OCI-LY7 (cell line): Measurements from ENCODE around the gene EPHA3. TPM values are rescaled to one million over a fixed set of nuclear protein-coding genes. Genes with fewer than 3 reads are reported as not detected.

Experiments used
- BruUV-seq: library from RNA; stranded (reverse); fragments of 400-500 nt; replicated peaks from 2 replicates; lab custom pipeline; 2021; lab: Mats Ljungman, UMichigan
- CTCF ChIA-PET: fragments of 300-600 bp; sonication (Branson Sonifier 250); formaldehyde crosslinking; loops from one replicate; lab custom pipeline; 2022; ENCODE audit warnings: antibody characterized with exemption; ENCODE audit not compliant: unreplicated experiment; lab: Charles Lee
- POLR2A ChIA-PET: fragments of 300-600 bp; sonication (Branson Sonifier 250); formaldehyde crosslinking; loops from one replicate; lab custom pipeline; 2022; ENCODE audit warnings: antibody characterized with exemption; lab: Charles Lee
- DNase-seq: peaks from one replicate; pipeline ENCODE4 v3.0.0-alpha.2; 2015; ENCODE audit warnings: low spot score
- H2AFZ ChIP-seq: fragments of 200-600 bp; sonication (generic), shearing (Covaris generic); 2 replicates; pipeline ENCODE4 v1.6.1; 2014; ENCODE audit warnings: mild to moderate bottlenecking, antibody characterized with exemption, low read length, moderate library complexity
- H3K27ac ChIP-seq: fragments of 200-600 bp; sonication (generic); 2 replicates; pipeline ENCODE4 v1.5.1; 2014; ENCODE audit warnings: mixed run types, low read depth, mild to moderate bottlenecking, moderate library complexity, low read length, inconsistent platforms; ENCODE audit not compliant: poor library complexity, severe bottlenecking
- H3K36me3 ChIP-seq: fragments of 200-600 bp; sonication (generic); 2 replicates; pipeline ENCODE4 v1.6.1; 2014; ENCODE audit warnings: mild to moderate bottlenecking, antibody characterized with exemption, low read length, moderate library complexity, mixed read lengths; ENCODE audit not compliant: insufficient read depth
- H3K4me1 ChIP-seq: fragments of 200-600 bp; sonication (generic); 2 replicates; pipeline ENCODE4 v1.5.1; 2014; ENCODE audit warnings: mild to moderate bottlenecking, low read length; ENCODE audit not compliant: insufficient read depth, poor library complexity, severe bottlenecking
- H3K4me2 ChIP-seq: fragments of 200-600 bp; sonication (generic); 2 replicates; pipeline ENCODE4 v1.6.1; 2014; ENCODE audit warnings: mild to moderate bottlenecking, low read length
- H3K4me3 ChIP-seq: fragments of 200-600 bp; sonication (generic); 2 replicates; pipeline ENCODE4 v1.5.1; 2014; ENCODE audit warnings: mild to moderate bottlenecking, low read depth, low read length; ENCODE audit not compliant: poor library complexity, severe bottlenecking
- H3K79me2 ChIP-seq: fragments of 200-600 bp; sonication (generic); 2 replicates; pipeline ENCODE4 v1.6.1; 2016; ENCODE audit warnings: low read depth, mild to moderate bottlenecking, low read length, moderate library complexity, mixed read lengths; ENCODE audit not compliant: insufficient read depth
- H3K9me2 ChIP-seq: fragments of 200-600 bp; sonication (generic); 2 replicates; pipeline ENCODE4 v1.6.1; 2016; ENCODE audit warnings: mild to moderate bottlenecking, low read length, mixed read lengths; ENCODE audit not compliant: insufficient read depth
- H3K9me3 ChIP-seq: fragments of 200-600 bp; sonication (generic); 2 replicates; pipeline ENCODE4 v1.6.1; 2014; ENCODE audit warnings: mild to moderate bottlenecking, mixed run types, low read length, mixed read lengths
- H4K20me1 ChIP-seq: fragments of 200-600 bp; sonication (generic); 2 replicates; pipeline ENCODE4 v1.6.1; 2014; ENCODE audit warnings: mild to moderate bottlenecking, antibody characterized with exemption, low read length, moderate library complexity, mixed read lengths; ENCODE audit not compliant: insufficient read depth
- CTCF ChIP-seq: fragments of 200-600 bp; sonication (generic); conservative IDR thresholded peaks from 2 replicates; pipeline ENCODE4 v1.5.1; 2014; ENCODE audit warnings: mild to moderate bottlenecking, antibody characterized with exemption, low read length, moderate library complexity, mixed read lengths
- EZH2phosphoT487 ChIP-seq: fragments of 200-600 bp; sonication (generic); IDR thresholded peaks from 2 replicates; pipeline ENCODE4 v1.6.1; 2018; ENCODE audit warnings: low read depth, borderline replicate concordance, mild to moderate bottlenecking, mixed run types, antibody characterized with exemption, low read length, moderate library complexity, mixed read lengths
- intact Hi-C: fragments of 100-400 bp; cut with micrococcal nuclease; formaldehyde crosslinking; loops from one replicate; pipeline ENCODE4 v1.10.0; 2022; ENCODE audit not compliant: unreplicated experiment
- total RNA-seq, 2 experiments: library from RNA; depleted of rRNA in 1 of 2; stranded (reverse); fragments of >200 nt in 1 of 2; shearing (Covaris generic) in 1 of 2; gene quantifications; 2 replicates each; pipeline ENCODE4 v1.2.3, GENCODE V29; 2014 to 2022

The EPHA3 gene
- total RNA-seq, 2 experiments from 2014 or later: not detected

- BruUV-seq: no TSS peak
- H2AFZ ChIP-seq: no peak overlapping the region
- TF ChIP-seq CTCF (no peak), EZH2phosphoT487 (no peak)
- no peaks in the 10 kb centered on the region for H3K36me3 ChIP-seq
- ChIA-PET CTCF (no interaction called here), POLR2A (no interaction called here)
- H3K4me1 ChIP-seq: no peaks in the 10 kb centered on the region
- H3K27ac ChIP-seq: no peak overlapping the region
- DNase-seq: no peak
- no peaks in the 10 kb centered on the region for H3K79me2 ChIP-seq
- H4K20me1 ChIP-seq: no peaks in the 10 kb centered on the region
- intact Hi-C loops: no loop called here
- no peak overlapping the region for H3K4me2 ChIP-seq
- H3K9me3 ChIP-seq: no peaks in the 10 kb centered on the region
- no peaks in the 10 kb centered on the region for H3K9me2 ChIP-seq
- H3K4me3 ChIP-seq: no peak overlapping the region
These were observed 255.1 kb downstream of the EPHA3 start for GRCh38 chr3:89362496-89362895.

- Histone ChIP-seq H3K9me2 (no peaks in the 10 kb centered on the region), H4K20me1 (no peaks in the 10 kb centered on the region), H3K36me3 (no peaks in the 10 kb centered on the region), H3K4me3 (no peak overlapping the region), H2AFZ (no peak overlapping the region), H3K9me3 (no peaks in the 10 kb centered on the region), H3K27ac (no peak overlapping the region), H3K4me1 (no peaks in the 10 kb centered on the region), H3K4me2 (no peak overlapping the region), H3K79me2 (no peaks in the 10 kb centered on the region)
- ChIA-PET POLR2A (no interaction called here), CTCF (no interaction called here)
- no peak for DNase-seq
- no TSS peak for BruUV-seq
- TF ChIP-seq CTCF: no peak
- TF ChIP-seq EZH2phosphoT487: no peak
- intact Hi-C loops: no loop called here
These were observed 255.8 kb downstream of the EPHA3 start for GRCh38 chr3:89363171-89363570.

- intact Hi-C loops: no loop called here
- Histone ChIP-seq H3K4me1 (no peaks in the 10 kb centered on the region), H3K9me2 (no peaks in the 10 kb centered on the region), H3K4me3 (no peak overlapping the region), H3K79me2 (no peaks in the 10 kb centered on the region), H2AFZ (no peak overlapping the region), H3K36me3 (no peaks in the 10 kb centered on the region), H4K20me1 (no peaks in the 10 kb centered on the region), H3K27ac (no peak overlapping the region), H3K9me3 (no peaks in the 10 kb centered on the region), H3K4me2 (no peak overlapping the region)
- no TSS peak for BruUV-seq
- TF ChIP-seq EZH2phosphoT487: no peak
- TF ChIP-seq CTCF: no peak
- ChIA-PET POLR2A (no interaction called here), CTCF (no interaction called here)
- DNase-seq: no peak
These were observed 256.9 kb downstream of the EPHA3 start for GRCh38 chr3:89364314-89364713.
